Fibroblast of mammary gland (primary cell): ENCODE measurements around the gene MTA2.
"Not testable (repeated sequence)": the region's sequence is repeated elsewhere in the genome, so short reads cannot be mapped to it uniquely, and the experiment has no call there.

Experiments
- DNase-seq: peaks from one replicate; pipeline ENCODE4 v3.0.0-alpha.2; 2010; ENCODE audit warnings: low read depth
- H3K4me3 ChIP-seq: 2 replicates; pipeline ENCODE4 v1.5.1; 2011; ENCODE audit warnings: low read depth, mild to moderate bottlenecking, low read length, moderate library complexity; ENCODE audit not compliant: control insufficient read depth
- TF ChIP-seq, protein P1 (sequence below): conservative IDR thresholded peaks from 2 replicates; pipeline ENCODE4 v1.5.1; 2011; ENCODE audit warnings: low read depth, low read length, inconsistent platforms; ENCODE audit not compliant: control insufficient read depth, insufficient read depth

Gene MTA2

DNA sequence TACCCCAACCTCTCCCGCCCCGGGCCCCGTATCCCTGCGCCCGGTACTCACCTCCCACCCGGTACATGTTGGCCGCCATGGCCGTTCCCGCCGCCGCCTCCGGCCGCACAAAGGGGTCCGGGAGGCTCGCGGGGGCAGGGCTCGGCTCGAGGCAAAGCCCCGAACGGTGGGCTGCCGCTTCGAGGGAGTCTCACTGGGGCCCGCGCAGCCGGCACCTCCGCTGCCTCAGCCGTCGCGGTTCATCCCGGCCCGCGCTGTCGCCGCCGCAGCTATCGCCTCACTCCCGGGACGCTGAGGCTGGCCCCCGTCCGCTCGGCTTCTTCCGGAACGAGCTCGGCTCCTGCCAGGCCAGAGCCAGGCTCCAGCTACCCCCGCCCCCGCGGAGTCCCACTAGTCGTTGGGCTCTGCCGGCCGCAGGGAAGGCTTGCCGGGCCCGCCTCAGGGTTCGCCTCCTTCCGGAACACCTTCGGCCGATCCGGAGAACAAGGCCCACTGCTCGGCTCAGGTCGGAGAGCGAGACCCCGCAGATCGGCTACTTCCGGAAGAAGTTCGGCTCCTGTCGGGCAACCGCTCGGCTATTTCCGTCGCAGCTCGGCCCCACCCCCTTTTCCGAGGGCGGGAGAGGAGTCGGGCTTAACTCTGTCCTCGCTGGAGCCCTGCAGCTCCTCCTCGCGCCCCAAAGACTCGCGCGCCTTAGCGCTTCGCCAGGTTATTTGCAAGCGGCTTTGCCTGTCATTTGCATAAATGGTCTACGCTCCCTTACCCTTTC lies at the start of gene MTA2:
Gene MTA2, minus strand, starts transcription at position 494 of the 769 bp plus-strand sequence. Its CDS starts 415 bp downstream, at position 79.
- DNase-seq = peak; percentile 97
- TF ChIP-seq, protein P1, sequence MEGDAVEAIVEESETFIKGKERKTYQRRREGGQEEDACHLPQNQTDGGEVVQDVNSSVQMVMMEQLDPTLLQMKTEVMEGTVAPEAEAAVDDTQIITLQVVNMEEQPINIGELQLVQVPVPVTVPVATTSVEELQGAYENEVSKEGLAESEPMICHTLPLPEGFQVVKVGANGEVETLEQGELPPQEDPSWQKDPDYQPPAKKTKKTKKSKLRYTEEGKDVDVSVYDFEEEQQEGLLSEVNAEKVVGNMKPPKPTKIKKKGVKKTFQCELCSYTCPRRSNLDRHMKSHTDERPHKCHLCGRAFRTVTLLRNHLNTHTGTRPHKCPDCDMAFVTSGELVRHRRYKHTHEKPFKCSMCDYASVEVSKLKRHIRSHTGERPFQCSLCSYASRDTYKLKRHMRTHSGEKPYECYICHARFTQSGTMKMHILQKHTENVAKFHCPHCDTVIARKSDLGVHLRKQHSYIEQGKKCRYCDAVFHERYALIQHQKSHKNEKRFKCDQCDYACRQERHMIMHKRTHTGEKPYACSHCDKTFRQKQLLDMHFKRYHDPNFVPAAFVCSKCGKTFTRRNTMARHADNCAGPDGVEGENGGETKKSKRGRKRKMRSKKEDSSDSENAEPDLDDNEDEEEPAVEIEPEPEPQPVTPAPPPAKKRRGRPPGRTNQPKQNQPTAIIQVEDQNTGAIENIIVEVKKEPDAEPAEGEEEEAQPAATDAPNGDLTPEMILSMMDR = no peak
- H3K4me3 ChIP-seq = peak within 1 kb of the TSS; percentile 89

DNA sequence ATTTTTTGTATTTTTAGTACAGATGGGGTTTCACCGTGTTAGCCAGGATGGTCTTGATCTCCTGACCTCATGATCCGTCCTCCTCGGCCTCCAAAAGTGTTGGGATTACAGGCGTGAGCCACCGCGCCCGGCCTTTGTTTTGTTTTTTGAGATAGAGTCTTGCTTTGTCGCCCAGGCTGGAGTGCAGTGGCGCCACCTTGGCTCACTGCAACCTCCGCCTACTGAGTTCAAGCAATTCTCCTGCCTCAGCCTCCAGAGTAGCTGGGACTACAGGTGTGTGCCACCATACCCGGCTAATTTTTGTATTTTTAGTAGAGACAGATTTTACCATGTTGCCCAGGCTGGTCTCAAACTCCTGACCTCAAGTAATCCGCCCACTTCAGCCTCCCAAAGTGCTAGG lies 48.6 kb upstream of the MTA2 start:
- H3K4me3 ChIP-seq, DNase-seq: not testable (repeated sequence)

DNA sequence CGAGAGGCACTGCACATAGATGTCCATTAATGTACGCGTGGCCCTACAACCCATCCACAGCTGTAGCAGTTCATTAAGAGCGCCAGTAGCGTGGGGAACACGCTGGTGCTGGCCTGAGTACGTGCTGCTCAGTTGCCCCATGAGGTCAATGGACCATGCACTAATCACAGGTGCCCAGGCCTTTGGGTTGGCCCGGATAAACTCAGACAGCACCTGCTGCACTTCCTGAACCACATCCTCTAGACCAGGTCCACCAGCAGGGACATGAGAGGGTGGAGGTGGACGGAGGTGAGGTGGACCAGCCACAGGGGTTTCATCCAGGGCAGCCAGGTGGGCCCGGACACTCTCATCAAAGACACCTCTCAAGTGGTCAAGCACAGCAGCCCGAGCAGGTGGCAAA lies 47.8 kb upstream of the MTA2 start:
- DNase-seq = no peak
- no peak overlapping the region for H3K4me3 ChIP-seq
- TF ChIP-seq, protein P1 = no peak

DNA sequence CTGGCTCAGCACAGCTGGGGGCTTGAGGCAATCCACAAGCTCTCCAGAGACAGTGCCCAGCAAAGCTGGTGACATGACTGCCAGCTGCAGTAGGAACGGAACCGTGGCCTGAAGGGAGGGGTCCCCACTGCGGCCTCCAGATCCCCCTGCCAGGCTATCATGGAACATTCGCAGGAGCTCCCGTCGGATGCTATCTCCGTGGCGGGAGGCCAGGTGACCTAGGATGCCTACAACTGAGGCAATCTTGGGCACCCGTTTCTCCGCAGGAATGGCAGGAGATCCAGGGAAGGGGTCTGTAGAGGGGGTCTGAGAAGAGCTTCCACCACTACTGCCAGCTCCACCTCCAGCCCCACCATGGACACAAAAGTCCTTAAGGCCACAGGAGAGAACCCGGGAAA lies 47.3 kb upstream of the MTA2 start:
- DNase-seq = no peak
- TF ChIP-seq, protein P1 = no peak
- no peak overlapping the region for H3K4me3 ChIP-seq

DNA sequence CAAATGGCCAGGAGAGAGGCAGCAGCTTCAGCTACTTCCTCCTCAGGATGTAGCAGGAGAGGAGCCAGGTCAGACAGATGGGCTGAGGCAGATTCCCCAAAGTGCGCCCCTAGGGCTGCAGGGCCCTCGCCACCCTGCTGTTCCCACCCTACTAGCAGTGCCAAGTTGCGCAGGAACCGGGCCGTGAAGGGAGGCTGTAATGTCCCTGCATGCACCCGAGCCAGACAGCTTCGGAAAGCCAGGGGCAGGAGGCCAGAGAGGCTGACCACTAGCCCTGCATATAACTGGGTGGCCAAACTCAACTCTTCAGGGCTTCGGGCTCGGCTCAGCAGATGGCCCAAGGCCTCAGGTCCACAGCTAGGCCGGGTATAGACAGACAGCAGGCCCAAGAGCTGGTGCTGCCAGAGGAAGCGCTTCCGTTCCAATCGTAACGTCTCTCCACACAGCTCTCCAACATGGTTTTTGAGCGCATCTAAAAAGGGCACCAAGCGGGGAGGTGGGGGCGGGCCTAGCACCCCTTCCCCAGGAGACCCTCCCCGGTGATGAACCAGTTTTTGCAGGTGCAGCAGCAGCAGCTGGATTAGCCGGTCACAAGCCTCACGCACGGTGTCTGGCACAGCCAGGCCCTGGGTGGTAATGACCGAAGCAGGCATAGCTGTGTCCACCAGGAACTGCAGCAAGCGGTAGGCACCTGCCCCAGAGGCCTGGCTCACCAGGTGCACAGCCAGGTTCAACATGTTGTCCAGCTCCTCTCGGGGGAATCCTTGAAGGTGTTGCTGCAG lies 46.7 kb upstream of the MTA2 start:
- TF ChIP-seq, protein P1 = no peak
- no peak for DNase-seq
- no peak overlapping the region for H3K4me3 ChIP-seq

DNA sequence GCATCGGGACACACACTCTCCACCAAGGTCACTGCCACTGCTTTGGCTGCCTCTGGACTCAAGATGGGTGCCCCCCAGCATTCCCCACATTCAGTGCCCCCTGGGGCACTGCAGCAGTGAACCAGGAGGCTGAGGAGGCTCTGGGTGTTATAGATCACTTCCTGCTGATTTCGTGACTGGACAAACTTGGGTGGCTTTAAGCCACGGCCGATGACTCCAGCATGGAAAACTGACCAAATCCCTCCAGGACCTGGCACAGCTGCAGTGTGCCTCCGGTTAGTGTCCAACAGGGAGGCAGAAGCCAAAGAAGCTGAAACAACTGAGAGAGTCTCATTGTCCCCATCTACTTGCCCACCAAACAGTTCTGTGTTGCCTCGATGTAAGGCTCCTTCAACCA lies 45.9 kb upstream of the MTA2 start:
- no peak overlapping the region for H3K4me3 ChIP-seq
- no peak for DNase-seq
- TF ChIP-seq, protein P1 = no peak

DNA sequence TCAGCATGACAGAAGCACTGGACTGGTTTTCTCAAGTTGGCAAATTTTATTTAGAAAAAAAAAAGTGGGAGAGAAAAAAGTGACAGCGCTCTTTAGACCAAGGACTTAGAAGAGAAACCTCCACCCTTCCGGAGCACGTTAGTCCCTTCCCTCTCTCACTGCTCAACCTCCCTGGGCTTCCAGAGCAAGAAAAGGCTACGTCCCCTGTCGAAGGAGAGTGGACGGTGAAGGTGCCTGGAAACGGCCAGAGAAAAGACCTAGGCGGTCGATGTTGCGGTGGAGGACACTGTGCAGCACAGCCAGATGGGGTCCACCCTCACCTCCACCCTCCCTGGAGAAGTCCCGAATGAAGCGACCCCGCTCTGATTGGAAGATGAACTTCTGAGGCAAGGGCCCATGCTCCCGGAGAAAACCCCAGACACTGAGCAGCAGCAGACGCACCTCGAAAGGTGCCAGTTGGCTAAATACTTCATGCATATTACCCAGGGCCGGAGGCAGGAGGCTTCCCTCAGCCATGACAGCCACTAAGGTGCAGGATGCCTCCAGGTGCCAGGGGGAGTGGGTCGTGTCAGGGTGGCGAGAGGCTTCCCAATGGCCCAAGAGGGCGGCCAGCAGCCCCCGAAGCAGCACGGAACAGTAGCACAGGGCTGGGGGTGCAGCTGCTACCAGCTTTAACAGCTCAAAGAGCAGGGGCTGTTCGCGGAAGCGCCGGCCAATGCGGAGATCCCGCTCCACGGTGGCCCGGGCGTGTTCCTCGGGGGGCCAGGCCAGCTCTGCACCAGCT lies 45.4 kb upstream of the MTA2 start:
- DNase-seq = no peak
- H3K4me3 ChIP-seq = no peak overlapping the region
- TF ChIP-seq, protein P1 = no peak
